ENCODE measurements around the gene DUS1L. TPM values are rescaled to one million over a fixed set of nuclear protein-coding genes. Genes with fewer than 3 reads are reported as not detected.
A peak's percentile ranks its signal among the peaks of the same experiment; 100 is the strongest.

DUS1L gene
- total RNA-seq, 2 donors from 2014 or later = 77.3 to 88.9 TPM

DNA sequence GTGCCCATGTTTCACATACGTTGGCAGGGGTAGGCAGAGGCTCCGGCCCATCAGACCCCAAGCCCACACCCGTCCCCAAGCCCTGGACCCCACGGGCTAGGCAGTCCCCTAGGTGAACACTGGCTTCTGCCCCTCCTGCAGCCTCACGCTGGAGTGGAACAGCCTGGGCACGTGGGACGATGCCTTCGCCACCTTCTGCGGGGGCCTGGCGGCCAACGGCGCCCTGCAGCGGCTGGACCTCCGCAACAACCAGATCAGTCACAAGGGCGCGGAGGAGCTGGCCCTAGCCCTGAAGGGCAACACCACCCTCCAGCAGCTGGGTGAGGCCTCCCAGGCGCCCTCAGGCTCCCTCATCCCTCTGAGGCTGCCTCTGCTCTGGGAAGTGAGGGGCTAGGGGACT, 40.7 kb downstream of the DUS1L start:
- TF ChIP-seq, protein P1, sequence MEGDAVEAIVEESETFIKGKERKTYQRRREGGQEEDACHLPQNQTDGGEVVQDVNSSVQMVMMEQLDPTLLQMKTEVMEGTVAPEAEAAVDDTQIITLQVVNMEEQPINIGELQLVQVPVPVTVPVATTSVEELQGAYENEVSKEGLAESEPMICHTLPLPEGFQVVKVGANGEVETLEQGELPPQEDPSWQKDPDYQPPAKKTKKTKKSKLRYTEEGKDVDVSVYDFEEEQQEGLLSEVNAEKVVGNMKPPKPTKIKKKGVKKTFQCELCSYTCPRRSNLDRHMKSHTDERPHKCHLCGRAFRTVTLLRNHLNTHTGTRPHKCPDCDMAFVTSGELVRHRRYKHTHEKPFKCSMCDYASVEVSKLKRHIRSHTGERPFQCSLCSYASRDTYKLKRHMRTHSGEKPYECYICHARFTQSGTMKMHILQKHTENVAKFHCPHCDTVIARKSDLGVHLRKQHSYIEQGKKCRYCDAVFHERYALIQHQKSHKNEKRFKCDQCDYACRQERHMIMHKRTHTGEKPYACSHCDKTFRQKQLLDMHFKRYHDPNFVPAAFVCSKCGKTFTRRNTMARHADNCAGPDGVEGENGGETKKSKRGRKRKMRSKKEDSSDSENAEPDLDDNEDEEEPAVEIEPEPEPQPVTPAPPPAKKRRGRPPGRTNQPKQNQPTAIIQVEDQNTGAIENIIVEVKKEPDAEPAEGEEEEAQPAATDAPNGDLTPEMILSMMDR (IDR thresholded peaks at IDR 0.05) = no peak
- ATAC-seq (ENCODE audit: insufficient number of reproducible peaks, low FRiP score, low read depth) (no peak), DNase-seq (ENCODE audit: low spot score) (no peak)
- Histone ChIP-seq H3K27ac (no peak overlapping the region), H3K4me1 (ENCODE audit: control insufficient read depth in 1 of 2, low read depth in 2 of 2) (peaks cover 14 to 24% of the 10 kb centered on the region in 2 donors), H3K9me3 (no peaks in the 10 kb centered on the region), H3K27me3 (replicated peaks; ENCODE audit: insufficient read depth) (no peaks in the 10 kb centered on the region), H3K36me3 (no peaks in the 10 kb centered on the region), H3K4me3 (no peak overlapping the region)

DNA sequence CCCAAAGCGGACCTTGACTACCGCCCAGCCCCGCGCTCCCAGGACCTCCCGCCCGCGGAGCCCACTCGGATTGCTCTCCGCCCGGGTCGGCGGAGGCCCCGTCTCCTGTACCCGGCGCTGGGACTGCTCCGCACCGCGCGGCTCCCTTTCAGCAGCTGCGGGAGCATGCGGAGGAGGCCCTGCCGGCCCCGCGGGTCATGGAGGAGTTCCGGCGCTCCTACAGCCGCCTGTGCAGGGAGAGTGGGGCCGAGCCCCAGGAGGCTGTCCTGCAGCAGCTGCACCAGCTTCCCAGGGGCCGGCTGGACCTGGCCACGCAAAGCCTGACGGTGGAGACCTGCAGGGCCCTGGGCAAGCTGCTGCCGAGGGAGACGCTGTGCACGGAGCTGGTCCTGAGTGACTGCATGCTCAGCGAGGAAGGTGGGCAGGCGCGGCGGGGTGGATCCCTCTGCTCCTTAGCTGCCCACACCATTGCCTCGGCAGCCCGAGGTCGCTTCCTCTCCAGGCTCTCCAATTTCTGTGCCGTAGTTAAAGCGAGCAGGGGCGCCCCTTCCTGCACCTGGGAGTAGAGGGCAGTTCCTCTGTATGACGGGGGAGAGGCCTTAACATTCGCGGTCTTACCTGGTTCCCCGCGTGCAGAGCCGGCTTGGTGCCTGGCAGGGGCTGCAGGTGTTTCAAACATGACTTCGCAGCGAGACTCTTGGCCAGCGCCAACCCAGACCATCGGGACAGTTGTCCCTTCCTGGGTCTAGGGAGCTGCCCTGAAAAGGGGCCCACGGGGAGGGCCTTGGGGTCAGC, 42.0 kb downstream of the DUS1L start:
- no peaks in the 10 kb centered on the region for H3K27me3 ChIP-seq (replicated peaks; ENCODE audit: insufficient read depth)
- TF ChIP-seq, protein P1 (IDR thresholded peaks at IDR 0.05) = no peak
- peak overlapping the region; percentile 89 for H3K4me3 ChIP-seq
- peaks cover 14 to 23% of the 10 kb centered on the region in 2 donors for H3K4me1 ChIP-seq (ENCODE audit: control insufficient read depth in 1 of 2, low read depth in 2 of 2)
- no peak overlapping the region for H3K27ac ChIP-seq
- no peaks in the 10 kb centered on the region for H3K36me3 ChIP-seq
- DNase-seq (ENCODE audit: low spot score) = no peak
- no peaks in the 10 kb centered on the region for H3K9me3 ChIP-seq
- no peak for ATAC-seq (ENCODE audit: insufficient number of reproducible peaks, low FRiP score, low read depth)

DNA sequence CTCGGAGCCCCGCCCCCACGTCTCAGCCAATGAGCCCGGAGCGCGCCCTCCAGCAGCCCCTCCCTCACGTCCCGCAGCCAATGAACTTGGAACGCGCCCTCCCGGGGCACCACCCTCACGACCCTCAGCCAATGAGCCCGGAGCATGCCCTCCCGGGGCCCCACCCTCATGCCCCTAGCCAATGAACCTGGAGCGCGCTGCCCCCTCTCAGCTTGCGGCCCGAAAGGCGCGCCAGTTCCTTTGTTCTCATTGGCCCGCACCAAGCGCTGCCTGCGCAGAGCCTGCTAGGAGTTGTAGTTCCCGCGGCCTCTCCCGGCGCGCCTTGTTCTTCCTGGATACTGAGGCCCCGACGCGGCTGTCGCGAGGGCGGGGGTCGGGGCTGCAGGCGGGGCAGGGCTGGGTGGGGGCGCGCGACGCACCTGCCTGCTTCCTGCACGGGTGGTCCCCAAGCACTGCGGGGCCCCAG, 42.6 kb downstream of the DUS1L start, which contains the start of gene LRRC45:
Gene LRRC45 (plus strand): TSS at position 325 of the 466 bp plus-strand sequence. CDS start 339 bp downstream, outside the sequence.
- DNase-seq (ENCODE audit: low spot score) (peak; percentile 100), ATAC-seq (ENCODE audit: insufficient number of reproducible peaks, low FRiP score, low read depth) (peak; percentile 94)
- TF ChIP-seq, protein P1 (IDR thresholded peaks at IDR 0.05) = no peak
- Histone ChIP-seq H3K4me3 (peak within 1 kb of the TSS; percentile 89), H3K4me1 (ENCODE audit: control insufficient read depth in 1 of 2, low read depth in 2 of 2) (peaks cover 14 to 23% of the 10 kb centered on the region in 2 donors), H3K27ac (peak within 1 kb of the TSS; percentile 23 to 63), H3K27me3 (replicated peaks; ENCODE audit: insufficient read depth) (no peaks in the 10 kb centered on the region), H3K9me3 (no peaks in the 10 kb centered on the region), H3K36me3 (no peaks in the 10 kb centered on the region)

DNA sequence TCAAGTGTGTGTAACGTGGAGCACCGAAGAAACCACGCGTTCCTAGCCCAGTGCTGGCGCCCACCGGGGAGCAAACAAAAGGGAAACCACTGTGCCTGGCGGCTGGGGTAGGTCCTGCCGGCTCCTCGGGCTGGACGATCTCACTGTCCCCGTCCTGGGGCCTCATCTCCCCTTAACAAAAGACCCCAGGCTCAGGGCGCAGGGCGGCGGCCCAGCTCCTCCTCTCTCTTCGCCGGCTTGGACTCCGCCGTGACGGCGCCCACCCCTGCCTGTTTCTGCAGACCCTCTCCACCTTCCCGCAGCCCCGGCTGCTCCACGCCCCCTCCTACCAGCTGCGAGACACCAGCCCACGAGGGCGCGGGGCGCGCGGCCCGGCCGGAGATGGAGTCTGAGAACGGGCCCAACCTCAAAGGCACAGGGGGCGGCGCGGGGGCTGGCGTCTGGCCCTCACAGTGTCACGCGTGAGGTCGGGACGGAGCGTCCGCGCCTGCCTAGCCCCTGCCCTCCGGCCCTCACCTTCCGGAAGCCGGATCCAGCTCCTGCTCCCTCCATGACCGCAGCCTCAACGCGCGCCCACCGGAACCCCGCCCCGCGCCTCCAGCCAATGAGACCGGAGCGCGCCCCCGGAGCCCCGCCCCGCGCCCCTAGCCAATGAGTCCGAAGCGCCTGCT, 43.2 kb downstream of the DUS1L start, which contains the start of gene CENPX:
Gene CENPX (minus strand): TSS at position 569 of the 671 bp plus-strand sequence. CDS start 17 bp downstream, at position 552.
- Histone ChIP-seq H3K27me3 (replicated peaks; ENCODE audit: insufficient read depth) (no peaks in the 10 kb centered on the region), H3K36me3 (no peaks in the 10 kb centered on the region), H3K4me1 (ENCODE audit: control insufficient read depth in 1 of 2, low read depth in 2 of 2) (peaks cover 14 to 23% of the 10 kb centered on the region in 2 donors), H3K27ac (peak within 1 kb of the TSS; percentile 23 to 63), H3K4me3 (peak within 1 kb of the TSS; percentile 89), H3K9me3 (no peaks in the 10 kb centered on the region)
- ATAC-seq (ENCODE audit: insufficient number of reproducible peaks, low FRiP score, low read depth) (no peak), DNase-seq (ENCODE audit: low spot score) (no peak)
- TF ChIP-seq, protein P1 (IDR thresholded peaks at IDR 0.05) = no peak

DNA sequence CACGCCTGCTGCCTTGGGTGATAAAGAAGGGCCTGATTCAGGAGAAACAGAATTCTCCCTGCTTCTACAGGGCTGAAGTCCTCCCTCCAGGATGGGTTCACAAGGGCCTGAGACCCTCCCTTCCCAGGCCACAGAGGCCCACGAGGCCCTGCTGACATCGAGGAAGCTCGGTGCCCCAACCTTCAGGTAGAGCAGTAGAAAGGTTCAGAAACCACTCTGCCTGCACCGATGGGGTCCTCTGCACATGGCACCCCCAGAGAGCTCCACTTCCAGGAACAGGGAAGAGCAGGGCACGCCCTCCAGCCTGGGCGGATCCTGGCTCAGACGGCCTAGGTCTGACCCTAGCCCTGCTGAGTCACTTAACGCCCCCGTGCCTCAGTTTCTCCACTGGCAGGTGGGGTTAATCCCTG, 43.7 kb downstream of the DUS1L start:
- TF ChIP-seq, protein P1 (IDR thresholded peaks at IDR 0.05) = no peak
- H3K36me3 ChIP-seq = no peaks in the 10 kb centered on the region
- H3K9me3 ChIP-seq = no peaks in the 10 kb centered on the region
- peak overlapping the region; percentile 89 for H3K4me3 ChIP-seq
- peaks cover 14 to 23% of the 10 kb centered on the region in 2 donors for H3K4me1 ChIP-seq (ENCODE audit: control insufficient read depth in 1 of 2, low read depth in 2 of 2)
- no peaks in the 10 kb centered on the region for H3K27me3 ChIP-seq (replicated peaks; ENCODE audit: insufficient read depth)
- ATAC-seq (ENCODE audit: insufficient number of reproducible peaks, low FRiP score, low read depth) = no peak
- no peak for DNase-seq (ENCODE audit: low spot score)
- no peak overlapping the region for H3K27ac ChIP-seq
